HG03565 (cell line): ENCODE results near the gene AFF4.
A peak's percentile ranks its signal among the peaks of the same experiment; 100 is the strongest.
"Not testable (repeated sequence)": the region's sequence is repeated elsewhere in the genome, so short reads cannot be mapped to it uniquely, and the experiment has no call there.

Source experiments
- ATAC-seq: cut with Tn5 transposase; IDR thresholded peaks from one replicate; pipeline ENCODE4 v1.9.1; 2021; ENCODE audit warnings: mild to moderate bottlenecking, moderate library complexity; ENCODE audit not compliant: unreplicated experiment

AFF4 gene

GRCh38 chr5:132860742-132861141 is 102.7 kb downstream of the AFF4 start:
- ATAC-seq, result no peak

- ATAC-seq, result no peak
Measured at GRCh38 chr5:132859889-132860437, 103.5 kb downstream of the AFF4 start.

DNA sequence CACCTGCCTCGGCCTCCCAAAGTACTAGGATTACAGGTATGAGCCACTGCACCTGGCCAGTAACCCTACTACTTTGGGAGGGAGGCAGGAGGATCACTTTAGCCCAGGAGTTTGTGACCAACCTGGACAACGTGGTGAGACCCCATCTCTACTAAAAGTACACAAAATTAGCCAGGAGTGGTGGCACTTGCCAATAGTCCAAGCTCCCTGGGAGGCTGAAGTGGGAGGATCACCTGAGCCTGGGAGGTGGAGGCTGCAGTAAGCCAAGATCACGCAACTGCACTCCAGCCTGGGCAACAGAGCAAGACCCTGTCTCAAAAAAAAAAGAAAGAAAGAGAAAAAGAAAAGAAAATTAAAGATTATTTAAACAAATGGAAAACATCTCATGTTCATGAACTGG is 107.4 kb downstream of the AFF4 start:
- no peak for ATAC-seq

- ATAC-seq, result not testable (repeated sequence)
Measured at GRCh38 chr5:132854992-132855391, 108.4 kb downstream of the AFF4 start.

DNA sequence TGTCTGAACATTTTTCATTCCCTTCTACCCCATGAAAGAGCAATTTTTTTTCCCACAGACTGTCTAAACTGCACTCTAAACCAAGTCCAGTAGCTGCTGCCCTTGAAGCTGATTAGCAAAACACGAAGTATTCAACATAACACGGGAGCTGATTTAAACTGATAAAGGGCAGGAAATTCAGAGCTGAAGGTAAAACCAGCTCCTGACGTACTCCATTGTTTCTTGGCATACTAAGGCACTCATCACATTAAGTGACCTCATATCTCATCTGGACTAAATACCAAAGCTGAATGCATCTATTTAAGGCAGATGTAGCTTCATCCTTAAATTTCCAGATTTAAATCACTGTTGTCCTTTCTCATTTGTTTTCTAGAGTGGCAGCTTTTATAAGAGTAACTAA is 109.1 kb downstream of the AFF4 start:
- ATAC-seq, result no peak

DNA sequence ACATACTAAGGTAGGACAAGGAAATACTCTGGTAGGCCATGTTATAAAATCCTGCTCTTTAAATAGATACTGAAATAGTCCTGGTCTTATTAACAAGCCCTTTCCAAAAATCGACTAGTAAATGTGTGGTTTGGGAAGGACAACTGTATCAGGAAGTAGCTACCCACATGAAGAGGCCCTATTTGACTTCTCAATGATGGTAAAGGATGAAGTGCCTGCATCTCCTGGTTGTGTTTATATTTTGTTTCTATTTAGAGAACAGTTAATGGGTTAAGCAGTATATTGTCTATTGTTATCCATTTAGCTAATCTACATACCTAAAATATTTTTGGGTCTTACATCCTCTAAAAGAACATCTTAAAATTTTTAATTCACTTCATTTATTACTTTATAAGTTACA is 109.6 kb downstream of the AFF4 start:
- ATAC-seq, result no peak

DNA sequence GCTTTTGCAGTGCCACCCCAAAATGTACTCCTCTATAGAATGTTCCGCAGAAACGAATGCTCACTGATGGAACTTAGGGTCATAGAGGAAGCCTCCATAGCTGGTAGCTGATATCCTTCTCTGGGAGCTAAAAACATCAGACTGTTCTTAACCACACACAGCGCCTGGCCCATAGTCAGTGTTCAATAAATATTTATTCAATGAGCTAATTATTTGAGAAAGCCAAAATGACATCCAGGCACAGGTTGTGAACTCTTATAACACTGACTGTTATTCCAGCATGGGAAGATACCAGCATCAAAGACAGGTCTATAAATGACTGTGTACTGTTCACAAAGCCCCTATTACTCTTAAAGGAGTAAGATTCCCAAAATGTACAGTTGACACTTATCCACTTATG is 110.1 kb downstream of the AFF4 start:
- no peak for ATAC-seq

GRCh38 chr5:132850066-132850465 is 113.4 kb downstream of the AFF4 start:
- ATAC-seq, result no peak

- ATAC-seq, result no peak
Measured at GRCh38 chr5:132849347-132849746, 114.1 kb downstream of the AFF4 start.

DNA sequence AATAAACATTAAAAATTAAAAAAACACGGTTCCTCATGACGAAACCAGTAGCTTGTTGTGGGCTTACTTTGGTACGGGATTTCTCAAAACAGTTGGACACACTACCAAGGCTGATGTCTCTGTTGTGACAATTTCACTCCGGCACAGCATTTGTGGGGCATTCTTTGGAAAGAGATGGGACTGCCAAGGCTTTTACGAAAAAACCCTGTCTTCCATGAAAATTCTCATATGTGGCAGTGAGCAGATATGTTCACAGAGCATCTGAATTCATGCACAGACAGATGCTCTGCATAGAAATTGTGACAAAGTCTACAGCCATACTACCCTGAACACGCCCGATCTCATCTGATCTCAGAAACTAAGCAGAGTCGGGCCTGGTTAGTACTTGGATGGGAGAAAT is 115.2 kb downstream of the AFF4 start:
- ATAC-seq, result no peak

DNA sequence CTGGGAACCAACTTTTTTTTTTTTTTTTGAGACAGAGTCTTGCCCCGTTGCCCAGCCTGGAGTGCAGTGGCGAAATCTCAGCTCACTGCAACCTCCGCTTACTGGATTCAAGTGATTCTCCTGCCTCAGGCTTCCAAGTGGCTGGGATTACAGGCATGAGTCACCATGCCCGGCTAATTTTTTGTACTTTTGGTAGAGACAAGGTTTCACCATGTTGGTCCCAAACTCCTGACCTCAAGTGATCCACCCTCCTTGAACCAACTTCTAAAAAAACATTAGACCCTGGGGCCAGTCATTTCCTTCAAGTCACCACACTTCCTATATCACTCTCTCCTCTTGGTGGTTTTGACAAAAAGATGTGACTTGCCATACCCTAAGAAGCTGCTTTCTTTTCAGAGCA is 122.1 kb downstream of the AFF4 start:
- no peak for ATAC-seq

GRCh38 chr5:132840896-132841295 is 122.5 kb downstream of the AFF4 start:
- ATAC-seq, result no peak

DNA sequence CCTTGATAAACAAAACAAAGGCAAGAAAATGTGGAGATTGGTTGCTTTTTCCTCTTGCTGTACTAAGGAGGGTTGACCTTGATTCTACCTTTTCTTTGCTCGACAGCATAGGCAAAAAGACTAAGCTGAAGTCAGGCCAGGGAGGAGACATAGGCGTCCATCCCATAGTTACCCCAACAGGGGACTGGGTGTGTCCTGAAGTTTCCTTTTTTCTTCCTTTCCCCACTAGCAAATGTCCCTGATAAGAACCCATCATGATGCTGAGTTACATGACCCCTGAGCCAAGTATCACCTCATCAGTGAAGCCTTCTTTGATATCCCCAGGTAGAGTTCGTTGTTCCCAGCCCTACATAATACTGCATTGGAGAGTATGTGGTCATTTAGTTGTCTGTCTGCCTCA is 123.1 kb downstream of the AFF4 start:
- ATAC-seq, result no peak

DNA sequence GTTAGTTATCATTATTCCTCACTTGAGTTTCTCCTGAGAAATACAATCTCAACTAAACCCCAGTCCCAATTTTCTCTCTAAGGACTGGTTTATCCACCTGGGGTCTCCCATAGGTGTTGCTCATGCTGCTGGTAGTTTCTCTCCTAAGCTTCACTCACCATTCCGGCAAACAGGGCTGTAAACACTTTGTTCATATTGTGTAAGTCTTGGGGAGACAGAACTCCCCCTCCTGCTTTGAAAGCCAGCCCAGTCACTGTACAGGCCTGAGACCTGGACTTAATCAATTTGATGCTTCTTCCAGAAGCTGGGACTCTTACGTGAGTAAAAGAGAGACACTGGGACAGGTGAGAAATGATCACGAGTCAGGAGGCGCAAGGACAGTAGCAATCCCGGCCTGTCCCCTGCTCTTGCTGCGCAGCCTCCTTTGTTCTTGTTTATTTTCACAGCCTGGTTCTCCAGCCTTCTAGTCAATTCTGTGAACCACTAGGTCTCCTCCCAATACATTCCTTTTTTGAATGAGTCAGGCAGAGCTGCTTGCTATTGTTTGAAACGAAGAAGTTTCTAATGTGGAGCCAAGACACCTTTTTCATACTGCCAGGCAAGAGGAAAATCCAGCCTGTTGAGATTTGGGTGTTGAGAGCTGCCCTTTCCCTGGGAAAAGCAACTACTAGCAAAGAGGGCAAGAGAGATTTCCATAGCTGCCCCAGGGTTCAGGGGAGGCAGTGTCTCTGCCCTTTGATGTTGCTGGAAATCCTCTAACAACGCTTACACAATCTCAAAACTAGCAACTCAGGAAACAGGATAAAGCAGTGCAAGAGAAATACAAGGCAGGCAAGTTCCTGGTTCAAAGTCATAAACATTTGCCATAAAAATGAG is 123.8 kb downstream of the AFF4 start:
- ATAC-seq, result no peak

- no peak for ATAC-seq
Measured at GRCh38 chr5:132838516-132839282, 124.7 kb downstream of the AFF4 start.

GRCh38 chr5:132837868-132838267 is 125.6 kb downstream of the AFF4 start:
- ATAC-seq, result no peak

DNA sequence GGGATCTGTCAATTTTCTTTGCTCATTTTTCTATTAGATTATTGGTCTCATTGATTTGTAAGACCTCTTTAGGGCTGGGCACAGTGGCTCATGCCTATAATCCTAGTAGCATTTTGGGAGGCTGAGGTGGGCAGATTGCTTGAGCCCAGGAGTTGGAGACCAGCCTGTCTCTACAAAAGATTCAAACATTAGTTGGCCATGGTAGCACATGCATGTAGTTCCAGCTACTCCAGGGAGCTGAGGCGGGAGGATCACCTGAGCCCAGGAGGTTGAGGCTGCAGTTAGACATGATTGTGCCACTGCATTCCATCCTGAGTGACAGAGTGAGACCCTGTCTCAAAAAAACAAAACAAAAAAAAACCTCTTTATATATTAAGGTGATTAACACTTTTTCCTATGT is 126.6 kb downstream of the AFF4 start:
- no peak for ATAC-seq

DNA sequence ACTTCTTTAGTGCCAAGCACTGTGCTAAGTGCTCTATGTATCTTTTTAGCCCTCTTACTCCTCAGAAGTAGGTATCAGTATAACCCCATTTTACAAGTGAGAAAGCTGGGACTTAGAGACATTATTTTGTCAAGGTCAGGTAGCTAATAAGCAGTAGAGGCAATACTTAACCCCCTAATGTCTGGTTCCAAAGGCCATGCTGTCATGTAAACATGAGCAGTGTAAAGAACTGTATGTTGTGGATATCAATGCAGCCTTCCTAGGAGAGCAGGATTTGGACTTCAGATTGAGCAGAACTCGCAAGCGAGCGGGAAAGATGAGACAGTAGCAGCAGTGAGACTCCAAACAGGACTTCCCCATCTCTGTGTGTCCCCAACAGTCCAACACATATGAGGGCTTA is 129.4 kb downstream of the AFF4 start:
- ATAC-seq, result no peak

DNA sequence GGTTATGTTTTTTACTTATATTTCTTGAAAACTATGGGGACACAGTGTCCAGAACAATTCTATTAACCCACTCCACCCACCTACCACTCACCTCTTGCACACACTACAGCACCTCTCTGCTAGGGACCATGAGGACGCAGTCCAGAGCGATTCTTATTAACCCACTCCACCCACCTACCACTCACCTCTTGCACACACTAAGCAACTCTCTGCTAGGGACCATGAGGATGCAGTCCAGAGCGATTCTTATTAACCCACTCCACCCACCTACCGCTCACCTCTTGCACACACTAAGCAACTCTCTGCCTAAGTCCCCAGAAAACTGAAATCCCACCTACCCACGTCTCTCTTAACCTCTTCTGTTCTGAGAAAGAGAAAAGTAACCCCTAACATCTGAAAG is 130.8 kb downstream of the AFF4 start:
- no peak for ATAC-seq

- no peak for ATAC-seq
Measured at GRCh38 chr5:132831095-132831860, 132.2 kb downstream of the AFF4 start.

GRCh38 chr5:132830436-132831094 is 132.9 kb downstream of the AFF4 start, which contains the start of gene SHROOM1:
SHROOM1 (minus strand) TSS chr5:132830647; CDS start chr5:132826140, 4,507 bp downstream.
- peak; percentile 62 for ATAC-seq
